OCI-LY7 (cell line): ENCODE measurements around the gene JAKMIP2. TPM values are rescaled to one million over a fixed set of nuclear protein-coding genes. Genes with fewer than 3 reads are reported as not detected.
A peak's percentile ranks its signal among the peaks of the same experiment; 100 is the strongest.
"Not testable (repeated sequence)": the region's sequence is repeated elsewhere in the genome, so short reads cannot be mapped to it uniquely, and the experiment has no call there.

ENCODE experiments used
- BruUV-seq: library from RNA; stranded (reverse); fragments of 400-500 nt; replicated peaks from 2 replicates; lab custom pipeline; 2021; lab: Mats Ljungman, UMichigan
- CTCF ChIA-PET: fragments of 300-600 bp; sonication (Branson Sonifier 250); formaldehyde crosslinking; loops from one replicate; lab custom pipeline; 2022; ENCODE audit warnings: antibody characterized with exemption; ENCODE audit not compliant: unreplicated experiment; lab: Charles Lee
- POLR2A ChIA-PET: fragments of 300-600 bp; sonication (Branson Sonifier 250); formaldehyde crosslinking; loops from one replicate; lab custom pipeline; 2022; ENCODE audit warnings: antibody characterized with exemption; lab: Charles Lee
- DNase-seq: peaks from one replicate; pipeline ENCODE4 v3.0.0-alpha.2; 2015; ENCODE audit warnings: low spot score
- H2AFZ ChIP-seq: fragments of 200-600 bp; sonication (generic), shearing (Covaris generic); 2 replicates; pipeline ENCODE4 v1.6.1; 2014; ENCODE audit warnings: mild to moderate bottlenecking, antibody characterized with exemption, low read length, moderate library complexity
- H3K27ac ChIP-seq: fragments of 200-600 bp; sonication (generic); 2 replicates; pipeline ENCODE4 v1.5.1; 2014; ENCODE audit warnings: mixed run types, low read depth, mild to moderate bottlenecking, moderate library complexity, low read length, inconsistent platforms; ENCODE audit not compliant: poor library complexity, severe bottlenecking
- H3K36me3 ChIP-seq: fragments of 200-600 bp; sonication (generic); 2 replicates; pipeline ENCODE4 v1.6.1; 2014; ENCODE audit warnings: mild to moderate bottlenecking, antibody characterized with exemption, low read length, moderate library complexity, mixed read lengths; ENCODE audit not compliant: insufficient read depth
- H3K4me1 ChIP-seq: fragments of 200-600 bp; sonication (generic); 2 replicates; pipeline ENCODE4 v1.5.1; 2014; ENCODE audit warnings: mild to moderate bottlenecking, low read length; ENCODE audit not compliant: insufficient read depth, poor library complexity, severe bottlenecking
- H3K4me2 ChIP-seq: fragments of 200-600 bp; sonication (generic); 2 replicates; pipeline ENCODE4 v1.6.1; 2014; ENCODE audit warnings: mild to moderate bottlenecking, low read length
- H3K4me3 ChIP-seq: fragments of 200-600 bp; sonication (generic); 2 replicates; pipeline ENCODE4 v1.5.1; 2014; ENCODE audit warnings: mild to moderate bottlenecking, low read depth, low read length; ENCODE audit not compliant: poor library complexity, severe bottlenecking
- H3K79me2 ChIP-seq: fragments of 200-600 bp; sonication (generic); 2 replicates; pipeline ENCODE4 v1.6.1; 2016; ENCODE audit warnings: low read depth, mild to moderate bottlenecking, low read length, moderate library complexity, mixed read lengths; ENCODE audit not compliant: insufficient read depth
- H3K9me2 ChIP-seq: fragments of 200-600 bp; sonication (generic); 2 replicates; pipeline ENCODE4 v1.6.1; 2016; ENCODE audit warnings: mild to moderate bottlenecking, low read length, mixed read lengths; ENCODE audit not compliant: insufficient read depth
- H3K9me3 ChIP-seq: fragments of 200-600 bp; sonication (generic); 2 replicates; pipeline ENCODE4 v1.6.1; 2014; ENCODE audit warnings: mild to moderate bottlenecking, mixed run types, low read length, mixed read lengths
- H4K20me1 ChIP-seq: fragments of 200-600 bp; sonication (generic); 2 replicates; pipeline ENCODE4 v1.6.1; 2014; ENCODE audit warnings: mild to moderate bottlenecking, antibody characterized with exemption, low read length, moderate library complexity, mixed read lengths; ENCODE audit not compliant: insufficient read depth
- EZH2phosphoT487 ChIP-seq: fragments of 200-600 bp; sonication (generic); IDR thresholded peaks from 2 replicates; pipeline ENCODE4 v1.6.1; 2018; ENCODE audit warnings: low read depth, borderline replicate concordance, mild to moderate bottlenecking, mixed run types, antibody characterized with exemption, low read length, moderate library complexity, mixed read lengths
- intact Hi-C: fragments of 100-400 bp; cut with micrococcal nuclease; formaldehyde crosslinking; loops from one replicate; pipeline ENCODE4 v1.10.0; 2022; ENCODE audit not compliant: unreplicated experiment
- total RNA-seq, 2 experiments: library from RNA; depleted of rRNA in 1 of 2; stranded (reverse); fragments of >200 nt in 1 of 2; shearing (Covaris generic) in 1 of 2; gene quantifications; 2 replicates each; pipeline ENCODE4 v1.2.3, GENCODE V29; 2014 to 2022
- TF ChIP-seq, protein P1 (sequence below): fragments of 200-600 bp; sonication (generic); conservative IDR thresholded peaks from 2 replicates; pipeline ENCODE4 v1.5.1; 2014; ENCODE audit warnings: mild to moderate bottlenecking, antibody characterized with exemption, low read length, moderate library complexity, mixed read lengths

JAKMIP2 gene
- total RNA-seq, 2 experiments from 2014 or later = 4.0 to 14.5 TPM

DNA sequence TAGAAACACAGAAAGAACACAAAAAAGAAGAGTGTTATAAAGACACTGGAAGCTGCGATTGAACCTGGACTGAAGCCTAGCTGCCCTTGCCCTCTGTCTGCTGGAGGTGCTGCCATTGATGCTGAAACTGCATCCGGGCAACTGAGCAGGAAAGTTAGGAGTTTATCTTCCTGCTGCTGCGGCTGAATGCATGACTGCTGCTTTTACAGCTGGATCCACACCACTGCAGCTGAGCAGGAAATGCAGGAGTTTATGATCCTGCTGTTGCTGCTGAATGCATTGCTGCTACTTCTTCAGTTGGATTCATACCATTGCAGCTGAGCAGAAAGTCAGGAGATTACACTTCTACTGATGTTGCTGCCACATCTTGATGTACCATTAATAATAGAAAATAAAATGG lies 21.8 kb upstream of the JAKMIP2 start:
- peak overlapping the region; percentile 18 for H3K4me3 ChIP-seq
- peak overlapping the region; percentile 71 for H3K4me2 ChIP-seq
- POLR2A ChIA-PET = interaction anchor here (0.6 to 2.1 kb wide), 8 partner anchors 10 to 49 kb away, joined by 3 to 15 read pairs (median 3); partner anchors contain the start of gene JAKMIP2
- peak; percentile 29 for DNase-seq
- no peaks in the 10 kb centered on the region for H3K79me2 ChIP-seq
- no peaks in the 10 kb centered on the region for H4K20me1 ChIP-seq
- H3K9me3 ChIP-seq = no peaks in the 10 kb centered on the region
- H3K36me3 ChIP-seq = no peaks in the 10 kb centered on the region
- peak overlapping the region; percentile 56; the same call in 1 of the 2 replicates for H2AFZ ChIP-seq
- no peak overlapping the region for H3K27ac ChIP-seq
- no TSS peak for BruUV-seq
- peaks cover 21% of the 10 kb centered on the region for H3K4me1 ChIP-seq
- TF ChIP-seq, protein P1, sequence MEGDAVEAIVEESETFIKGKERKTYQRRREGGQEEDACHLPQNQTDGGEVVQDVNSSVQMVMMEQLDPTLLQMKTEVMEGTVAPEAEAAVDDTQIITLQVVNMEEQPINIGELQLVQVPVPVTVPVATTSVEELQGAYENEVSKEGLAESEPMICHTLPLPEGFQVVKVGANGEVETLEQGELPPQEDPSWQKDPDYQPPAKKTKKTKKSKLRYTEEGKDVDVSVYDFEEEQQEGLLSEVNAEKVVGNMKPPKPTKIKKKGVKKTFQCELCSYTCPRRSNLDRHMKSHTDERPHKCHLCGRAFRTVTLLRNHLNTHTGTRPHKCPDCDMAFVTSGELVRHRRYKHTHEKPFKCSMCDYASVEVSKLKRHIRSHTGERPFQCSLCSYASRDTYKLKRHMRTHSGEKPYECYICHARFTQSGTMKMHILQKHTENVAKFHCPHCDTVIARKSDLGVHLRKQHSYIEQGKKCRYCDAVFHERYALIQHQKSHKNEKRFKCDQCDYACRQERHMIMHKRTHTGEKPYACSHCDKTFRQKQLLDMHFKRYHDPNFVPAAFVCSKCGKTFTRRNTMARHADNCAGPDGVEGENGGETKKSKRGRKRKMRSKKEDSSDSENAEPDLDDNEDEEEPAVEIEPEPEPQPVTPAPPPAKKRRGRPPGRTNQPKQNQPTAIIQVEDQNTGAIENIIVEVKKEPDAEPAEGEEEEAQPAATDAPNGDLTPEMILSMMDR = no peak
- TF ChIP-seq EZH2phosphoT487 = no peak
- CTCF ChIA-PET = interaction anchor here (0.6 to 0.8 kb wide), 2 partner anchors 22 to 78 kb away, joined by 3 to 4 read pairs; partner anchors contain the start of gene JAKMIP2
- intact Hi-C loops = no loop called here
- no peaks in the 10 kb centered on the region for H3K9me2 ChIP-seq

DNA sequence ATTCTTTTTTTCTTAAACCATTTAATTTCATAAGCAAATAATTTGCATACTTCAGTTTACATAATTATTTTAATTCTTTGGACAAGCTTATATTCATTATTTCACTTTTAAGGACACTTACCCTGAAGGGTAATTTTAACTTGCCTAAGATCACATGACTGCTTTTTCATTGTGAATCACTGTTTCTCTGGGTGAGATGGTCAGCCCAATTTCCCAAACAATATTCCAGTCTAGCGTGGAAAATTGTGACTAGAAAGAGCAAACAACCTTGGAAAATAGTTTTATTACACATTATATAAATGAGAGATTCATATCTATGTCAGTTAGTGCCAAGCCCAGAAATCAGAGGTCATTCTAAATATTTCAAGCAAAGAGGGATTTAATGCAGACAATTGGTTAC lies 21.4 kb upstream of the JAKMIP2 start:
- TF ChIP-seq EZH2phosphoT487 = no peak
- TF ChIP-seq, protein P1 = no peak
- no peak overlapping the region for H3K27ac ChIP-seq
- H3K79me2 ChIP-seq = no peaks in the 10 kb centered on the region
- no peaks in the 10 kb centered on the region for H3K9me3 ChIP-seq
- no peak overlapping the region for H3K4me3 ChIP-seq
- H3K4me2 ChIP-seq = peak overlapping the region; percentile 71
- ChIA-PET CTCF (no interaction called here), POLR2A (interaction anchor here (0.6 to 2.1 kb wide), 4 partner anchors 13 to 22 kb away, joined by 3 to 15 read pairs (median 3); partner anchors contain the start of gene JAKMIP2)
- DNase-seq = no peak
- BruUV-seq = no TSS peak
- no peaks in the 10 kb centered on the region for H3K36me3 ChIP-seq
- peak overlapping the region; percentile 56; the same call in 1 of the 2 replicates for H2AFZ ChIP-seq
- H4K20me1 ChIP-seq = no peaks in the 10 kb centered on the region
- intact Hi-C loops = no loop called here
- H3K4me1 ChIP-seq = peaks cover 21% of the 10 kb centered on the region
- no peaks in the 10 kb centered on the region for H3K9me2 ChIP-seq

DNA sequence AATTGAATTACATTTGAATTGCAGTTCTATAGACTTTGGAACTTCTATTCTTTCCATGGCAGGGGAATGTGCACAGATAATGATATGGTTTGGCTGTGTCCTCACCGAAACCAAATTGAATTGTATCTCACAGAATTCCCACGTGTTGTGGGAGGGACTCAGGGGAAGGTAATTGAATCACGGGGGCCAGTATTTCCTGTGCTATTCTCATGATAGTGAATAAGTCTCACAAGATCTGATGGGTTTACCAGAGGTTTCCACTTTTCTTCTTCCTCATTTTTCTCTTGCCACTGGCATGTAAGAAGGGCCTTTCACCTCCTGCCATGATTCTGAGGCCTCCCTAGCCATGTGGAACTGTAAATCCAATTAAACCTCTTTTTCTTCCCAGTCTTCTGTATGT lies 20.6 kb upstream of the JAKMIP2 start:
- H2AFZ ChIP-seq, H4K20me1 ChIP-seq, H3K27ac ChIP-seq, H3K36me3 ChIP-seq, H3K9me2 ChIP-seq, CTCF ChIA-PET, intact Hi-C loops, H3K4me2 ChIP-seq, DNase-seq, H3K9me3 ChIP-seq, BruUV-seq, H3K79me2 ChIP-seq, H3K4me3 ChIP-seq: not testable (repeated sequence)
- POLR2A ChIA-PET = interaction anchor here (1.0 kb wide), 1 partner anchor 17 kb away, joined by 3 read pairs; no protein-coding TSS in a partner anchor
- H3K4me1 ChIP-seq = peaks cover 21% of the 10 kb centered on the region
